ENCODE results near the gene CNOT3.
"Not testable (repeated sequence)": the region's sequence is repeated elsewhere in the genome, so short reads cannot be mapped to it uniquely, and the experiment has no call there.

Gene CNOT3

DNA sequence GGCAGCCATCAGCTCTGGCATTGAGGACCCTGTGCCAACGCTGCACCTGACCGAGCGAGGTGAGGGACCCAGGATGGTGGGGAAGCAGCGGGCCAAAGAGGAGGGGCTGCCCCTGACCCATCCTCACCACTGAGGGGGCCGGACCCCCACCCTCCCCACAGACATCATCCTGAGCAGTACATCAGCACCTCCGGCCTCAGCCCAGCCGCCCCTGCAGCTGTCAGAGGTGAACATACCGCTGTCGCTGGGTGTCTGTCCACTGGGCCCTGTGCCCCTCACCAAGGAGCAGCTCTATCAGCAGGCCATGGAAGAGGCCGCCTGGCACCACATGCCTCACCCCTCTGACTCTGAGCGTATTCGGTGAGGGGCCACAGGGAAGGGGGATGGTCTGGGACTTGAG, 14.7 kb downstream of the CNOT3 start:
- no peak for DNase-seq

DNA sequence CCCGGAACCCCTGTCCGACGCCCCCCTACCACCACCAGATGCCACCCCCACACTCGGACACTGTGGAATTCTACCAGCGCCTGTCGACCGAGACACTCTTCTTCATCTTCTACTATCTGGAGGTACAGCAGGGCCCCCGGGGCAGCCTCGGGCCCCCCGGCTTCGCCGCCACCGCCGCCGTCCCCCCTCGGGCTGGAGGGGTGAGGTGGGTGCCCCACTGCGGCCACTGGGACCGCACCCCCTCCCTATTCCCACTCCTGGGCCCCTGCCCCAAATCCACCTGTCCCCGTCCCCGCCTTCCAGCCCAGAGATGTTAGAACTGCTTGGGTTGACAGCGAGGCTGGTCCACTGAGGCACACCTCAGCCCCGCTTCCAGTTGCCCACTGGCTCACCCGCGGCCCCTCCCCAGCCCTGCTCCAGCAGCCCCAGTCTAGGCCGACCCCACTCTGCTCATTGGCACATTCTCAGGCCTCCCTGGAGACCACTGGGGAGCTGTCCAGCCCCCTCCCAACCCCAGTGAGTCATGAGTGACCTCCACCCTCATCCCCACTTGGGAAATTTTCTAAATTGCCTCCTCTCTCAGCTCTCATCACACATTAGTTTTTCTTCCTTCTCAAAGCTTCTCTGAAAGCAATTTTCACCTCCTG, 15.4 kb downstream of the CNOT3 start:
- no peak for DNase-seq

DNA sequence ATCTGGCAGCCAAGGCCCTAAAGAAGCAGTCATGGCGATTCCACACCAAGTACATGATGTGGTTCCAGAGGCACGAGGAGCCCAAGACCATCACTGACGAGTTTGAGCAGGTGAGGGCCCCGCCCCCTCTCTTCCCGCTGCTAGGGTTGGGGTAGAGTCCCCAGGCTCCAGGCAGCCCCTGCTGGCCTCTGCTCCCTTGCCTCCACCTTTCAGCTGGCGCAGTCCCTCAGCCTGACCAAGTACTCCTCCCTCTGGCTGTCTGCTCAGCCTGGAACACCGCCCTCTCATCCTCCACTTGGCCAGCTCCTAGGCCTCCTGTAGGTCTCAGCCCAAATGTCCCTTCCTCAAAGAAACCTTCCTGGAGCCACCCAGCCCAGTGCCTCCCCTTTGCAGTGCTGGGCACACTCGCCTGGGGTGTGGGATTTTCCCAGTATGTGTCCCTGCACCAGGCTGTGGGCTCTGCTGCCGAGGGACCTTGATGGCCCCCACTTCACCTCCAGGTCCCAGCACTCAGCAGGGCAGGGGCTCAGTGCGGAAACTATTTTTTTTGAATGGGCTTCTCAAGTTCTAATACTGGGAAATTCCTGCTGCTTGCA, 16.3 kb downstream of the CNOT3 start:
- DNase-seq: no peak

DNA sequence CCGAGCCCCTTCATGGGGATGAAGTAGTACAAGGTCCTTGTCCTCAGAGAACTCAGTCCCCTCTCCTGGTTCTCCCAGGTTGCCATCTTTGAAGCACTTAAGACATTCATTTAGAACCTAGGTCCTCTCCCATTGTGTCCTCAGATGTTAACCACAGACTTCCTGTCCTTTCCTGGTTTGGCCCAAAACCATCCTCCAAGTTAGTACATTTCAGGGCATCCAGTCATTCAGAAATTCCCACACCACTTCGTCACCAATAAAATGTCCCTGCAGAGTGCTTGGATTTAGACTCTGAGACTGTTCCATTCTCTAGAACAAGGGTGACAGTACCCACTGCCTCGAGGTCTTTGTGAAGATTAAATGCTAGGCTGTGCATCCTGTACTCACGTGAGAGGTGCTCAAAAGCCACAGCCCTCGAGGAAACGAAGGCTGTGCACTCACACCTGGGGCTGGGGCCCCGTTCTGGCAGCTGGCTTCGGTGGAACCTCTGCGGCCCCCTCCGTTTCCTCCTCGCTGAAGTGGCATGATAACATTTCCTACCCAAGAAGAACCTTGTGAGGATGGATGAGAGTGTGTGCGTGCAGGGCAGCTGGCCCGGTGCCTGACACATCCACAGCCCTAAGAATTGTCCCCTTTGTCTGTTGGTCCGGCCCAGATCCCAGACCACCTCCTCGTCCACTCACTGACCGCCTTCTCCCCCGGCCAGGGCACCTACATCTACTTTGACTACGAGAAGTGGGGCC, 17.2 kb downstream of the CNOT3 start:
- no peak for DNase-seq

DNA sequence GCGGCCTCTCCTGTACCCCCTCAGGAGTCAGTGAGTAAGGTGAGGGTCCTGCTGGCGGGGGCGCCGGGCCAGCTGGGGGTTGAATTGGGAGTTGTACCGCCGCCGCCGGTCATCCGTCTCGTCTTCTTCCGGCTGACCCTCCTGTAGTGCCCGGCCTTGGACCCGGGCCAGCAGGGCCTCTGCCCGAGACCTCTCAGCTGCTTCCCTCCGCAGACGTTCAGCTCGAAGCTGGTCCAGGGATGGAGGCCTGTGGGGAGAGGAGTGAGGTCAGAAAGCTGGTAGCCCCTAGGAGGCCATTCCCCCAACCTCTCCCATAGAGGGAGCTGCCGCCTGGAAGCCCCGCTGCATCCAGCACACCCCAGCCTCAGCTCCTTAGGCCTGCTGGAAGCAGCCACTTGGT, 18.1 kb downstream of the CNOT3 start:
- no peak for DNase-seq

DNA sequence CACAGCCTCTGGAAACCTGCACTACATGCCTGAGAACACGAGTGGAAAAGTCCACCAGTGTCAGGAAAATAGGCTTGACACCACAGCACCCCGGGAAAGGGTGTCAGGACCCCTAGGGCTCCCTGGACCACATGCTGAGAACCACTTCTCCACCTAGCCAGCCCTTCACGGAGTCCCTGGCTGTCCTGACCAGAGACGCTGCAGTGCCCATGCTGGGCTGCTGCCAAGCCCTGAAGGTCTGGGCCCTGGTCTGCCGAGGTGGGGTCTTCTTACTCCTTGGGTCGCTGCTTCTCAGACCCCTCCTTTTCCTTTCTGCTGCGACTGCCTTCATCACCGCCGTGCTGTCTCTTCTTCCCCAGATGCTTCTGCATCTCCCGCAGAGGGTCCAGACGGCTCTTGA, 18.9 kb downstream of the CNOT3 start:
- DNase-seq: no peak

DNA sequence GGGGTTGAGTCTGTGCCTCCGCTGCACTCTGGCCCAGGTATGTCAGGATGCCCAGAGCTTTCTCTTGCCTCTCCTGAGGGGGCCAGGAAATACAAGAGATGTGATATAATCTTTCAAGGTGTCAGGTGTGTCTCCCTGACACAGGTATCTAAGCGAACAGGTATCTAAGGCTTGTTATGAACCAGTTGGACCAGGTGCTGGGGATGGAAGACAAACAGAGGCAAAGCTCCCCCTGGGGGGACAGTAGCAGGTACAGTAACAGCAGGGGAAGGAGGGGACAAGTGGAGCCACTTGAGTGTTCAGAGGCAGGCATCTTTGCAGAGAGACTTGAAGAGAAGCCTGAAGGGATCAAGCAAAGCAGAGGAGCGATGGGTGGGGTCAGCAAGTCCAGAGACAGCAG, 19.4 kb downstream of the CNOT3 start:
- no peak for DNase-seq

DNA sequence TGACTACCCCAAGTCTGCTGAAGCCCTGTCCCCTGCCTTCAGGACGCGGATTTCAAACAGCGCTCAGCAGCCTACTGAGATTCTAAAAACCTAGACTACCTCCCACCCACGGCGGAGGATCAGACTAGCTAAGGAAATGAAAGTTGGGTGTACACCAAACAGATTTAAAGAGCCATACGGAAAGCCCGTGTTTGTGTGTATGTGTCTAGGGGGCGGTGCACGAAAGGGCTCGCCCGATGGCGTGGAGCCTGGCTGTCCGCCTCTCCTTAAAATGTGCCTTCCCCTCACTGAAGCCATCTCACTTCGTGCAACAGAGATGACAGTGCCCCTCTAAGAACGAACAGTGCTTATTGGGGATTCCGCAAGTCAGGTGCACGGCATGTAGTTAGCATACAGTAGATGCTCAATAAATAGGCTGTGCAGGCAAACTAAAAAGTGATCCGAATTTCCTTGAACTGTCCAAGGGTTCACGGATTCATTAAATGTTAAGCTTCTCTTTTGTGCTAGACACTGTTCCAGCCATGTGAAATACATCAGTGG, 21.3 kb downstream of the CNOT3 start:
- DNase-seq: no peak

DNA sequence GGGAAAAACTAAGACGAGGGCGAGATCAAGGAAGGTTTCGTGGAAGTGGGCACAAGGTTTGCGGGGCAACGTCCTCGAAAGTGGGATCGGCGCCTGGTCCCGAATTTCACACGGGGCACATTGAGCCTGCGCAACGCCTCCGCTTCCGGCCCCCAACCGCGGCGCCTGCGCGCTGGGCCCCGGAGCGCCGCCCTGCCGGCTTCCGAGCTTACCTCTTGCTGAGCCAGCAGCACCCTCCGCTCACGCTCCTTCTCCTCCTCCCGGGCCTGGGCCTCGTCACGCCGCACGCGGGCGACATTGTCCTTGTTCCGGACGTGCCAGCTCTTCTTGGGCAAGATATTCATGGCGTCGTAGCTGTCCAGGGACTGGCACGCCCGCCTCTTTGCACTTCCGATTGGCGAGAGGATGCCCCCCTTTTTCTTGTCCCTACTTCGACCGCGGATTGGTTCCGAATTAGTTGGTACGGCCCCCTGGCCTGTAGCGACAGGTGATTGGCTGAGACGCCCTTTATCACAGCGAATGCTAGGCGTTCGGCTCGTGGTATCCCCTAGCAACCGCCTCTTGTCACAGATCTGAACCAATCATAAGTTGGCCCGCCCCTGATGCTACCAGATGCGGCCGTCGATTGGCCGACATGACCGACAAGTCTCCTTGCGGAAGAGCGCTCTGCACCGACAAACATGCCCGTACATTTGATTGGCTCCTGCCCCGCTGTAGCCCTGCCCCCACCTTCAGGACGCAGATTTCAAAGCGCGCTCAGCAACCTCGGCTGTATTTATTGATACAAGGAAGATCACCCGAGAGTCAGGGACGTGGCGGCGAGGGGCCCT, 22.0 kb downstream of the CNOT3 start, which contains the start of gene LENG1:
Gene LENG1, minus strand, starts transcription at position 370 of the 830 bp plus-strand sequence. Its CDS starts 26 bp downstream, at position 344.
- DNase-seq: peak; percentile 99

DNA sequence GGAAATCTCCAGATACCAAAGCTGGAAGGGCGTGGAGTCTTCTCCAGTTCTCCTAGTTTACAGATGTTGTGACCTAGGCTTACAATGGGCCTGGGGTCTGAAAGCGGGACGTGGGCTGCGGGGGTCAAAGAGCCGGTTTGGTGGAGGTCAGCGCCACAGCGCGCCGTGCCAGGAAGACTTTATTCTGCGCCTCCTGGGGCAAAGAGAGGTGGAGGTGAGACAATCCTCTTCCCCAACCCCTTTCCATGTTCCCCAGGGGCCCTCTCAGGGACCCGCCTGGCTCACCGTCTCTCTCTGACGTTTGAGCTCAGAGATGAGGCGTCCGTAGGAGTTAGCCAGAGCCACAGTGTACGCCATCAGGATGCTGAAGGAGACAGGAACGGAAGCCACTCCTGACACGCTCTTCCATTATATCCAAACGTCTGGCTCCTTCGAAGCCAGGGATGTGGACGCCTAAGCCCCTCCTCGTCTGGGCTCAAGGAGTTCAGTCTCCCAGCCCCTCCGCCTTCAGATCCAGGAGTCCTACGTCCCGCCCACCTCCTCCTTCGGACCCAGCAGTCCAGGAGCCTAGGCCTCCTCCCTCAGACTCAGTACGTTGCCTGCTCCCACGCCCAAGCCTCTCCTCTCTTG, 22.7 kb downstream of the CNOT3 start:
- no peak for DNase-seq

DNA sequence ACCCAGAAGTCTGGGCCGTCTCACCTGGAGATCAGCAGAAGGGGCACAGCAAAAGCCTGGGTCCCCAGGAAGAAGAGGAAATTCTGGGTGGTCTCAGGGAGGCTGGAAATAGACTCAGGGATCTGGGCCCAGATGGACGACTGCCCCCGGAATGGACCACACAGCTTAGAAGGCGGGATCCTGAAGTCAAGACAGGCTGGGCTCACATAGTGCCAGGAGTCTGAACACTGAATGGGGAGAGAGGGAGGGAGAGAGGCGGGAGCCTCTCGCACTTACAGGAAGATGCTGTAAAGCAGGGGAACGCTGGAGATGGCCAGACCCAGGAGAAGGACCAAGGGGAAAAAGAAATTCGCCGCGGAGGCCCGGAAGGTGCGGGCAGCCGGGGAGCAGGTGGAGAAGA, 23.3 kb downstream of the CNOT3 start:
- DNase-seq: no peak

DNA sequence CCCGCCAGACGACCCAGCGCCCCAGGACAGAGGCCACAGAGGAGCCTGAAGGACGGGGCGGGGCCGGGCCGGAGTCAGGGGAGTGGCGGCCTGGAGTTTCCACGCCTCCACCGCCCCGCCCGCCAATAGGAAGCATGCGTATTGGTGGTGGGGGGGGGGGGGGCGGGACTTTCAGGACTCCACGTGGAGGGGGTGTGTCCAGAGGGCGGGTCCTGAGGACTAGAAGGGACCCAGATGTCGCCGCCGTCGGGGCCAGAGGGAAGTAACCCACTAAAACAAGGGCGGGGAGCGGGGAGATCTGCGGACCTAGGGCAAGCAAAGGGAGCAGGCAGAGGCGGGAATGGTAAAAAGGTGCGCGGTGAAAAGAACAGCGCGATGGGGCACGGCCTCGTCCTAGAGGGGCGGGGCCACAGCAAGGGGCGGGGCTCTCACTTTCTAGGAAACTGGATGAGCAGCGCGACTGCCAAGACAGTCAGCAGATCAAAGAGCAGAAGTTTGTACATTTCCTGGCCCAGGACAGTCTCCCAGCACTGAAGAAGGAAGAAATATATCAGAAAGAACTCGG, 24.8 kb downstream of the CNOT3 start:
- DNase-seq: peak; percentile 75 to 82

DNA sequence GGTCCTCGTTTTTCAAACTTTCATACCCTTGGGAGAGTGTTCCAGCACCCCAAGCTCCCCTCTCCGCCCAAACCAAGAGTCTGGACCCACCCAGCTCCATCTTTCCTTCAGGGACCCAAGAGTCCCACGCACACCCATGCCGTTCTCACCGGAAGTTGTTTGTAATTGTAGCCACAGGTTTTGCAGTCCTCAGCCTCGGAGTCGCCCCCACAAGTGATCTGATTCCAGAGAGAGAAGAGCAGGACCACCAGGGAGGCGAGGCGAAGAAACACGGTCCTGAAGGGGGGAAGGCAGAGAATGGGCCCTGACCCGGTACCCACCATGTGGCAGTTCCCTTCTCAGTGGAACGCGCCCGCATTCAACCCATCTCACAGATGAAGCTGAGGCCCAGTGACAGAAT, 25.3 kb downstream of the CNOT3 start:
- DNase-seq: no peak

DNA sequence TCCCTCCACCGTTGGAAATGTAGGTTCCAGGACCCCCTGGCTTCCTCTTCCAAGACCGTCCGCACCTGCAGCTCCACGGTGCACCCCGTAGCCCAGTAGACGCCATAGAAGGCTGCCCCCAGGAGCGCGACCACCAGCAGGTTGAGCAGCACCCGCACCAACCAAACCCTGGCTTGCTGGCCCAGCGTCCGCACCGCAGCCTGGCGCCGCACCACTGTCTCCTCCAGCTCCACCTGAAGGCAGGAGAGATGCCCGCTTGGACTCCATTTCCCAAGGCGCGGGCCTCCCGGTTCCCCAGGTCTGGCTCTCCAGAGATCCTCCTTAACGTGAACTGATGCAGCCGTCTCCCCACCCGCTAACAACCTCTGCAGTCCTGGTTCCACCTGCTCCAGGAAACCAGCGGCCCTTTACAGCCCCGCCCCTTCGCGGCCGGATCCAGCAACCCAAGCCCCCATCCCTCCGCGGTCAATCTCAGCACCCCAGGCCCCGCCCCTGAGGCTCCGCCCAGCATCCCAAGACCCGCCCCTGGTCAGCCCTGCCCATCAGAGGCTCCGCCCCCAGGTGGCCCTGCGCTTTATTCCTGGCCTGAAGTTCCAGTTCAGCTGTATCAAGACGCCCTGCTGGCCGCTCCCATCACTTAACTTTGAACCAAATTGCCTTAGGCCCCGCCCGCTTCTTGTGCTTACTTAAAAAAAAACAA, 27.0 kb downstream of the CNOT3 start:
- DNase-seq: peak; percentile 48 to 57

DNA sequence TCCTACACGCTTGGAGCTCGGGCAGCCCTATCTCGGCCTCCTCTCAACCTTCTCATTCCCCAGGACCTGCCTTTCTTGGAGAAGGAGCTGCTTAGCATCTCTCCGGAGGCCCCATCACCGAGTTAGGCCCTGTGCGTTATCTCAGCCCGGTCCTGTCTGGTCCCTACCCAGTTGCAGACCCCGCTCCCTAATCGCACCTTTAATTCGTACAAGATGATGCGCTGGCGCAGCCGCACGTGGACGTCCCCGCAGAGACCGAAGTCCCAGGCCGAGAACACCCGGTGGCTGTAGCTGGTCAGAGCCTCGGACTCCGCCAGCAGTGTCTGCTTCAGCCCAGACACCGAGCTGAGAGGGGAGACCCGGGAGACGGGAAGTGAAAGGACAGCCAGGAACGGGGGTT, 27.7 kb downstream of the CNOT3 start:
- no peak for DNase-seq

DNA sequence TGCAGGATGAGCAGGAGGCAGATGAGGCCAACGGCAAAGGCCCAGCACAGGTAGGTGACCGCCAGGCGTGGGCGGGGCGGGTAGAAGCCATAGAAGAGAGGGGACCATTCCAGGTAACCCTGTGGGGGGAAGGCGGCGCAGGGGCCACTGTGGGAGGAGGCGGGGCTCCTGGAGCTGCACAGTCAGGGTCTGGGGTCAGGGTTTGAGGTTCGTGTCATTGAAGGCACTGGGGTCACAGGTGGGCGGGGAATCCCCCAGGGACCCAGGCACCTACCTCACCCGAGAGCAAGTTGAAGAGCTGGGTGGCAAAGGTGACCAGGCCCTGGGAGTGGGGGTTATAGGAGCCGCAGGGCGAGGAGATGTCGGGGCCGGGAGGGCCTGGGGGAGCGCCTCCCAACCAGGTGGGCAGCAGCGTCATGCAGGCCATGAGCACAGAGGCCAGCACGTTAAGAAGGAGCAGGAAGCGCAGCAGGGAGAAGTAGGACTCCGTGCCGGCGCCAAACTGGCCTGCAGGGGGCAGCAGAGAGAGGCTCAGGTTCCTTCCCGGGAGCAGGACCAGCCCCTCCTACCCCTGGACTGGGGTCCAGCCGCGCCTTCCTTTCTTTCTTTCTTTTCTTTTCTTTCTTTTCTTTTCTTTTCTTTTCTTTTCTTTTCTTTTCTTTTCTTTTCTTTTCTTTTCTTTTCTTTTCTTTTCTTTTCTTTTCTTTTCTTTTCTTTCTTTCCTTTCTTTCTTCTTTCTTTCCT, 30.8 kb downstream of the CNOT3 start:
- DNase-seq: peak; percentile 66 to 80

DNA sequence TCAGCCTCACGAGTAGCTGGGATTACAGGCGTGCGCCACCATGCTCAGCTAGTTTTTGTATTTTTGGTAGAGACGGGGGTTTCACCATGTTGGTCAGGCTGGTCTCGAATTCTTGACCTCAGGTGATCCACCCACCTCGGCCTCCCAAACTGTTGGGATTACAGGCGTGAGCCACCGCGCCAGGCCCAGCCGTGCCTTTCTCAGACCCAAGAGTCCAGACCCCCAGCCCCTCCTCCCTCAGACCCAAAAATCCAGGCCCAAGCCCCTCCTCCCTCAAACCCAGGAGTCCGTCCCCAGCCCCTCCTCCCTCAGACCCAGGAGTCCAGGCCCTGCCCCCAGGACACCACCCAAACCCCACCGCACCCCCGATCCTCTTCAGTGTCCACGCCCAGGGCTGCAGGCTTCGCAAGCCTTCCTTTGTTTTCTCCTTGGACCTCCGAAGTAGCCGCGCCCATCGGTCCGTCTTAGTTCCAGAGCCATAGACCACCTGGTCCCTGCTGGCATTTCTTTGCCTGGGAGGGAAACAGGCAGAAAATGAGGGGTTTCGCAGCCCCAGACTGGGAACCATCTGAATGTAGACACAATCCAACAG, 31.7 kb downstream of the CNOT3 start:
- DNase-seq: no peak

DNA sequence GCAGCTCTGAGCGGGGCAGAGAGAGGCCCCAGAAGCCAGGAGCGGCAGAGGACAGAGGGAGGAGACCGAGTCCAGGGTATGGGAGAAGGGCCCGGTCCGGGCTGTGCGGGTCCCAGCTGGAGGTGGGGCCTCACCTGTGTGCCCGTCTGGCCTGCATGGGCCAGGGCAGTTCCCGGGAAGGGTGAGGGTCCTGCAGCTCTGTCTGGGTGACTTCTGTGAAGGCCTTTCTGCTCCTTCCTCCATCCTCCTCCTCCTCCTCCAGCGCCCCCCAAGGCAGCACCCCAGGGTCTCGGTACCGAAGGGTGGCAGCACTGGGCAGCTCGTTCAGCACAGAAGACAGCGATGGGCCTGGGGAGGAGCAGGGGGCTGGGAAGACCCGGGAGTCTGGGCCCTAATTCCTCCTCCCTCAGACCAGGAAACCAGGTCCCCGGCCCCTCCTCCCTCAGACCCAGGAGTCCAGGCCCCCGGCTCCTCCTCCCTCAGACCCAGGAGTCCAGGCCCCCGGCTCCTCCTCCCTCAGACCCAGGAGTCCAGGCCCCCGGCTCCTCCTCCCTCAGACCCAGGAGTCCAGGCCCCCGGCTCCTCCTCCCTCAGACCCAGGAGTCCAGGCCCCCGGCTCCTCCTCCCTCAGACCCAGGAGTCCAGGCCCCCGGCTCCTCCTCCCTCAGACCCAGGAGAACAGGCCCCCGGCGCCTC, 34.3 kb downstream of the CNOT3 start:
- not testable (repeated sequence) for DNase-seq

DNA sequence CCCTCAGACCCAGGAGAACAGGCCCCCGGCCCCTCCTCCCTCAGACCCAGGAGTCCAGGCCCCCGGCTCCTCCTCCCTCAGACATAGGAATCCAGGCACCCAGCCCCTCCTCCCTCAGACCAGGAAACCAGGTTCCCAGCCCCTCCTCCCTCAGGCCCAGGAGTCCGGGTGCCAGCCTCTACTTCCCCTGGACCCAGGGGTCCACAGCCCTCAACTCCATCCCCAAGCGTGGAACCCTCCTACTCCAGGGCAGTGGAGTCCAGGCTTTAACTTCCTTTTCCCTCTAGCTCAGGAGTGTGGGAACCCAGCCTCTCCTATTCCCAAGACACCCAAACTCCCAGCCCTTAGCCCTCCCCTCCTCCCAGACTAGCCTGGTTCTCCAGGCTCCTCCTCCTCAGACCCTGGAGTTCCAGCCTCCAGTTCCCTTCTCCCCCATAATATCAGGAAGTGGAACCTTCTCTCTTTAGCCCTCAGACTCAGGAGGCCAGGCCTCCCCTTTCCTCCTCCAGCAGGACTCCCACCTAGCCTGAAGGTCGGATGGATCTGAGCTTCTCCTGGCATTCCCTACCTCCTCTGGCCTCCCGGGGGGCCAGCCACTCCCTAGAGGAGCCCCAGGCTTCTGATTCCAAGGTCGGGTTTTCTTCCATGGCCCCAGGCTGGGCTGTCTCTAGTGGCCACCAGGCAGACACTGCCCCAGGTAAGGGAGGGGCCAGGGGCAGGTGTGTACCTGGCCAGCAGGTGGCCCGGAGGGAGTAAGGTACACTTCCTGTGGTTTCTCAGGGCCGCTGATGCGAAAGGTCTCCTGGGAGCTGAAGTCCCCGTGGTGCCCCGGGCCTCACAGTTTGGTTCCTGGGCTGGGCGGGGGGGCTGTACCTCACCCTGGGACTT, 35.2 kb downstream of the CNOT3 start, which contains the start of gene TMC4:
Gene TMC4, minus strand, starts transcription at position 690 of the 888 bp plus-strand sequence. Its CDS starts 43 bp downstream, at position 647.
- peak in 1 of 2 experiments; percentile 41 for DNase-seq

Measured in NCI-H187 (cell line).